HG03457 (cell line): ENCODE measurements around the gene GMCL1.
"Not testable (repeated sequence)": the region's sequence is repeated elsewhere in the genome, so short reads cannot be mapped to it uniquely, and the experiment has no call there.

Experiments used
- ATAC-seq: cut with Tn5 transposase; IDR thresholded peaks from one replicate; pipeline ENCODE4 v1.9.1; 2021; ENCODE audit warnings: moderate number of reproducible peaks; ENCODE audit not compliant: unreplicated experiment

GMCL1 gene

GRCh38 chr2:69829256-69830044 is at the start of gene GMCL1:
Gene GMCL1, plus strand, starts transcription at chr2:69829660. Its CDS starts 233 bp downstream, at chr2:69829893.
- ATAC-seq = peak; percentile 79

GRCh38 chr2:69780921-69781320 is 48.5 kb upstream of the GMCL1 start:
- ATAC-seq = no peak

- no peak for ATAC-seq
These were observed 47.9 kb upstream of the GMCL1 start for GRCh38 chr2:69781321-69782248.

- no peak for ATAC-seq
These were observed 45.2 kb upstream of the GMCL1 start for GRCh38 chr2:69784228-69784627.

GRCh38 chr2:69785358-69785757 is 44.1 kb upstream of the GMCL1 start:
- ATAC-seq = no peak

GRCh38 chr2:69786052-69786560 is 43.4 kb upstream of the GMCL1 start:
- no peak for ATAC-seq

- no peak for ATAC-seq
These were observed 40.2 kb upstream of the GMCL1 start for GRCh38 chr2:69789175-69789721.

GRCh38 chr2:69789772-69790600 is 39.5 kb upstream of the GMCL1 start:
- no peak for ATAC-seq

GRCh38 chr2:69790601-69790959 is 38.9 kb upstream of the GMCL1 start:
- no peak for ATAC-seq

- ATAC-seq = no peak
These were observed 38.4 kb upstream of the GMCL1 start for GRCh38 chr2:69791045-69791444.

GRCh38 chr2:69796174-69796573 is 33.3 kb upstream of the GMCL1 start:
- ATAC-seq = no peak

GRCh38 chr2:69797235-69797634 is 32.2 kb upstream of the GMCL1 start:
- no peak for ATAC-seq

GRCh38 chr2:69797836-69798289 is 31.6 kb upstream of the GMCL1 start:
- ATAC-seq = no peak

- no peak for ATAC-seq
These were observed 31.1 kb upstream of the GMCL1 start for GRCh38 chr2:69798290-69798908.

GRCh38 chr2:69798909-69799526 is 30.4 kb upstream of the GMCL1 start:
- ATAC-seq = no peak

GRCh38 chr2:69801745-69802290 is 27.6 kb upstream of the GMCL1 start:
- ATAC-seq = no peak

- not testable (repeated sequence) for ATAC-seq
These were observed 26.6 kb upstream of the GMCL1 start for GRCh38 chr2:69802781-69803367.

- ATAC-seq = no peak
These were observed 25.0 kb upstream of the GMCL1 start for GRCh38 chr2:69804416-69804815.

- no peak for ATAC-seq
These were observed 23.6 kb upstream of the GMCL1 start for GRCh38 chr2:69805887-69806286.
